Measurements from ENCODE around the gene FBN3. TPM values are rescaled to one million over a fixed set of nuclear protein-coding genes. Genes with fewer than 3 reads are reported as not detected.

Gene FBN3
- polyA plus RNA-seq, 1 of the 3 experiments (the other 2 are of a cell fraction), result not detected

DNA sequence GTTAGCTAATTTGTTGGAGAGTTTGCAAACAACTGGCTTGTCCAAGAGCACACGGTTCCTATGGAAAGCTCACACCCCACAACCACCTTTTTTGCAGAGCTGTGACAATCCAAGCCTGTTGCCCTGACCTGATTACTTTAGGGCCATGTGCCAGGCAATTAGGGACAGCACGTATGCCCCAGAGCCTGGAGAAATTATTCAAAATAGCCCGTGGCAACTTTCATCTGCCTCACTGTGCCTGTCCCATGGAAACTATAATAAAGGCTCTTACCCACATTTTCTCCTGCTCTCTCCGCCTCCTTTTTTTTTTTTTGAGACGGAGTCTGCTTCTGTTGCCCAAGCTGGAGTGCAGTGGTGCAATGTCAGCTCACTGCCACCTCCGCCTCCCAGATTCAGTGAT is 18.6 kb upstream of the FBN3 start:
- H3K4me2 ChIP-seq, result no peak overlapping the region
- no peaks in the 10 kb centered on the region for H3K79me2 ChIP-seq (ENCODE audit: insufficient read depth)
- H3K9me3 ChIP-seq, result no peaks in the 10 kb centered on the region
- WGBS (ENCODE audit: low lambda C conversion rate), result 48% methylated on average over 6 of the region's 6 CpGs
- TF ChIP-seq TAF1 (IDR thresholded peaks at IDR 0.05; ENCODE audit: borderline replicate concordance, low read depth, low read length), result no peak
- TF ChIP-seq USF2 (IDR thresholded peaks at IDR 0.05; ENCODE audit: borderline replicate concordance, low read depth, low read length), result no peak
- TF ChIP-seq FOXM1 (IDR thresholded peaks at IDR 0.05; ENCODE audit: low read depth), result no peak
- TF ChIP-seq RXRA (IDR thresholded peaks at IDR 0.05; ENCODE audit: borderline replicate concordance, low read depth), result no peak
- TF ChIP-seq, protein P1, sequence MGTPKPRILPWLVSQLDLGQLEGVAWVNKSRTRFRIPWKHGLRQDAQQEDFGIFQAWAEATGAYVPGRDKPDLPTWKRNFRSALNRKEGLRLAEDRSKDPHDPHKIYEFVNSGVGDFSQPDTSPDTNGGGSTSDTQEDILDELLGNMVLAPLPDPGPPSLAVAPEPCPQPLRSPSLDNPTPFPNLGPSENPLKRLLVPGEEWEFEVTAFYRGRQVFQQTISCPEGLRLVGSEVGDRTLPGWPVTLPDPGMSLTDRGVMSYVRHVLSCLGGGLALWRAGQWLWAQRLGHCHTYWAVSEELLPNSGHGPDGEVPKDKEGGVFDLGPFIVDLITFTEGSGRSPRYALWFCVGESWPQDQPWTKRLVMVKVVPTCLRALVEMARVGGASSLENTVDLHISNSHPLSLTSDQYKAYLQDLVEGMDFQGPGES (IDR thresholded peaks at IDR 0.05; ENCODE audit: low read depth, low read length), result no peak
- no peak for TF ChIP-seq GABPA (IDR thresholded peaks at IDR 0.05; ENCODE audit: low read depth)
- no peak for TF ChIP-seq RFX5 (IDR thresholded peaks at IDR 0.05; ENCODE audit: low read length)
- H3K27me3 ChIP-seq (ENCODE audit: insufficient read depth), result no peaks in the 10 kb centered on the region; the same call in 1 of the 2 replicates
- POLR2A ChIA-PET, result interaction anchor here (0.6 kb wide), 1 partner anchor 13 kb away, joined by 3 read pairs; no protein-coding TSS in a partner anchor
- H3K9me2 ChIP-seq, result no peaks in the 10 kb centered on the region
- H2AFZ ChIP-seq (ENCODE audit: low read depth), result no peak overlapping the region
- H3F3A ChIP-seq (replicated peaks; ENCODE audit: insufficient read depth), result no peaks in the 10 kb centered on the region
- CTCF ChIA-PET, result interaction anchor here (1.7 to 2.6 kb wide), 2 partner anchors 10 to 84 kb away, joined by 6 to 12 read pairs; no protein-coding TSS in a partner anchor
- H3K9ac ChIP-seq, result no peak overlapping the region
- no peak for DNase-seq
- no peak overlapping the region for H3K27ac ChIP-seq (ENCODE audit: low read depth in 2 of 2, low read length in 1 of 2)
- no peaks in the 10 kb centered on the region for H3K36me3 ChIP-seq (replicated peaks in 1 of 2; ENCODE audit: control insufficient read depth in 1 of 2, insufficient read depth in 2 of 2, low read length in 1 of 2)
- H3K4me3 ChIP-seq (ENCODE audit: low read depth in 2 of 2, low read length in 1 of 2), result no peak overlapping the region
- no peaks in the 10 kb centered on the region for H4K20me1 ChIP-seq (ENCODE audit: insufficient read depth)
- no peaks in the 10 kb centered on the region for H3K4me1 ChIP-seq (ENCODE audit: control insufficient read depth in 1 of 2, insufficient read depth in 2 of 2, low read depth in 1 of 2, low read length in 1 of 2)

GRCh38 chr19:8163759-8164158 is 14.4 kb upstream of the FBN3 start:
- Histone ChIP-seq H3K9me3 (no peaks in the 10 kb centered on the region), H3K9me2 (no peaks in the 10 kb centered on the region), H4K20me1 (ENCODE audit: insufficient read depth) (no peaks in the 10 kb centered on the region), H3K4me2 (no peak overlapping the region), H3K79me2 (ENCODE audit: insufficient read depth) (no peaks in the 10 kb centered on the region), H3K4me1 (ENCODE audit: control insufficient read depth in 1 of 2, insufficient read depth in 2 of 2, low read depth in 1 of 2, low read length in 1 of 2) (no peaks in the 10 kb centered on the region), H3F3A (replicated peaks; ENCODE audit: insufficient read depth) (no peaks in the 10 kb centered on the region), H3K36me3 (replicated peaks in 1 of 2; ENCODE audit: control insufficient read depth in 1 of 2, insufficient read depth in 2 of 2, low read length in 1 of 2) (no peaks in the 10 kb centered on the region), H3K27ac (ENCODE audit: low read depth in 2 of 2, low read length in 1 of 2) (no peak overlapping the region), H3K9ac (no peak overlapping the region), H3K27me3 (ENCODE audit: insufficient read depth) (no peaks in the 10 kb centered on the region), H3K4me3 (ENCODE audit: low read depth in 2 of 2, low read length in 1 of 2) (no peak overlapping the region), H2AFZ (ENCODE audit: low read depth) (no peak overlapping the region)
- CTCF ChIA-PET, result interaction anchor here (1.2 to 1.3 kb wide), 2 partner anchors 90 to 219 kb away, joined by 4 read pairs; no protein-coding TSS in a partner anchor
- POLR2A ChIA-PET, result no interaction called here
- DNase-seq, result no peak
- 45% methylated on average over 7 of the region's 7 CpGs for WGBS (ENCODE audit: low lambda C conversion rate)
- no peak for TF ChIP-seq CHD2 (IDR thresholded peaks at IDR 0.05; ENCODE audit: low read length, partially characterized antibody)
- TF ChIP-seq USF2 (IDR thresholded peaks at IDR 0.05; ENCODE audit: borderline replicate concordance, low read depth, low read length), result no peak
- no peak for TF ChIP-seq EP300 (IDR thresholded peaks at IDR 0.05; ENCODE audit: borderline replicate concordance in 1 of 2, low read depth in 1 of 2, low read length in 1 of 2)
- no peak for TF ChIP-seq REST (IDR thresholded peaks at IDR 0.05; ENCODE audit: low read depth, low read length)
- no peak for TF ChIP-seq FOSL2 (IDR thresholded peaks at IDR 0.05; ENCODE audit: borderline replicate concordance, low read depth)
- no peak for TF ChIP-seq TEAD4 (IDR thresholded peaks at IDR 0.05; ENCODE audit: borderline replicate concordance, insufficient read depth)
- TF ChIP-seq CTCF (IDR thresholded peaks at IDR 0.05), result no peak
- TF ChIP-seq NFIC (IDR thresholded peaks at IDR 0.05; ENCODE audit: borderline replicate concordance), result no peak
- no peak for TF ChIP-seq MXI1 (IDR thresholded peaks at IDR 0.05; ENCODE audit: low read depth, low read length)
- no peak for TF ChIP-seq MEF2A (IDR thresholded peaks at IDR 0.05; ENCODE audit: borderline replicate concordance, low read depth)
- TF ChIP-seq TAF1 (IDR thresholded peaks at IDR 0.05; ENCODE audit: borderline replicate concordance, low read depth, low read length), result no peak
- no peak for TF ChIP-seq ELF1 (IDR thresholded peaks at IDR 0.05)
- no peak for TF ChIP-seq EZH2phosphoT487 (IDR thresholded peaks at IDR 0.05; ENCODE audit: borderline replicate concordance, low read depth)
